Right lobe of liver (tissue), 6 donors: ENCODE data around the gene OBSL1. TPM values are rescaled to one million over a fixed set of nuclear protein-coding genes. Genes with fewer than 3 reads are reported as not detected.

ENCODE experiments used
- ATAC-seq, 4 donors: fragments of 200-7000 bp; cut with Tn5 transposase; one replicate each; pipeline ENCODE4 v1.9.1; 2020; ENCODE audit warnings: mild to moderate bottlenecking in 4 of 4, moderate library complexity in 4 of 4
- DNase-seq, 3 donors: peaks; one replicate each; pipeline ENCODE4 v3.0.0-alpha.2; 2020
- H3K27ac ChIP-seq, 3 donors: fragments of 200-600 bp; one replicate each; pipeline ENCODE4 v1.8.0; 2022
- H3K27me3 ChIP-seq, 2 donors: fragments of 200-600 bp; one replicate each; pipeline ENCODE4 v1.8.0; 2022
- H3K36me3 ChIP-seq, 4 donors: fragments of 200-600 bp; sonication (generic) in 1 of 4; one replicate each; pipeline versions ENCODE4 v1.5.1 to v1.8.0; 2017 to 2022; ENCODE audit warnings: control low read depth in 1 of 4
- H3K4me1 ChIP-seq, 4 donors: fragments of 200-600 bp; sonication (generic) in 1 of 4; one replicate each; pipeline versions ENCODE4 v1.5.1 to v1.8.0; 2017 to 2022; ENCODE audit warnings: control low read depth in 1 of 4
- H3K4me3 ChIP-seq, 3 donors: fragments of 200-600 bp; one replicate each; pipeline ENCODE4 v1.8.0; 2022
- H3K9me3 ChIP-seq, 4 donors: fragments of 200-600 bp; sonication (generic) in 1 of 4; one replicate each; pipeline versions ENCODE4 v1.5.1 to v1.8.0; 2017 to 2022; ENCODE audit warnings: control low read depth in 1 of 4
- CTCF ChIP-seq, 4 donors: fragments of 200-600 bp in 3 of 4; fragments of 450-650 bp in 1 of 4; IDR thresholded peaks; one replicate each; pipeline versions ENCODE4 v1.5.1 to v1.8.0; 2016 to 2022; ENCODE audit warnings: antibody characterized with exemption in 4 of 4, mild to moderate bottlenecking in 2 of 4
- POLR2A ChIP-seq: fragments of 450-650 bp; IDR thresholded peaks from one replicate; pipeline ENCODE4 v1.6.1; 2017; ENCODE audit warnings: antibody characterized with exemption, mild to moderate bottlenecking
- WGBS: methylation state at CpG from one replicate; pipeline ENCODE4 v1.1.6; 2018; ENCODE audit warnings: low coverage, low lambda C conversion rate; ENCODE audit not compliant: insufficient coverage; ENCODE audit errors: missing lambda C conversion rate; 5-methylcytosine and 5-hydroxymethylcytosine counted together
- intact Hi-C, 2 donors: fragments of 100-400 bp; cut with DNase I; formaldehyde crosslinking; loops; one replicate each; pipeline versions ENCODE4 v1.11.2 to v1.14.1; 2022
- total RNA-seq, 6 experiments: library from RNA; depleted of rRNA in 2 of 6; stranded (reverse); fragments of >200 nt in 2 of 6; fragmentation: NEBNext Ultra II Directional in 3 of 6; extraction: Animal tissue kit (Norgen Biotek cat#: 25700) in 3 of 6; gene quantifications; one replicate each; pipeline versions ENCODE4 v1.1.0 to v1.2.4, GENCODE V29; 2016 to 2023
- donor health status: DM: no; HTN: yes; CAD: no.
- donor health status: DM: no; HTN: no; CAD: no.
- donor health status: DM: no; HTN: no; CAD: no.
- donor health status: DM: no; HTN: yes; CAD: no.
- donor health status: DM: no; HTN: yes; CAD: no.

Gene OBSL1
- total RNA-seq, 6 experiments from 2014 or later: 27.0 to 42.5 (median 39.4) TPM

DNA sequence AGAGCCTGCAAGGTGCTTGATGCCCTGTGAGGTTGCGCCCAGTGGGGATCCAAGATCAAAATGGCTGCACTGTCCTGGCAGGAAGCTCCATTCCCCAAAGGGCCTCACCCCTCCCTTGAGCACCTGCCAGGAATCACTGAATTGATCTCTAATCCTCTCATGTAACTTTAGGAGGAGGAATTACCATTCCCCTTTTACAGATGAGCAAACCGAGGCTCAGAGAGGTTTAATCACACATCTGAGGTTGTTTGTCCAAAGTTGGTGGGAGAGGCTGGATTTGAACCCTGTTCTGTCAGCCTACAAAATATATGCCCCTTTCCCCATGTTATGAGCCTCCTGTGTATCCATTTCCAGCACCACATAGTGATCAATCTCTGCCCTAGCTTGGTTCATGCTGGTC is 46.5 kb downstream of the OBSL1 start:
- no peaks in the 10 kb centered on the region for H3K4me1 ChIP-seq
- H3K27ac ChIP-seq: no peak overlapping the region
- H3K9me3 ChIP-seq: no peaks in the 10 kb centered on the region
- no peak overlapping the region for H3K4me3 ChIP-seq
- intact Hi-C loops: loop anchor here in 1 of 2 donors (10.0 kb wide), 1 partner anchor 120 kb away; no protein-coding TSS in a partner anchor
- no peak for TF ChIP-seq POLR2A
- TF ChIP-seq CTCF (IDR thresholded peaks at IDR 0.05): no peak
- no peaks in the 10 kb centered on the region for H3K36me3 ChIP-seq
- peaks cover 0 to 23% of the 10 kb centered on the region in 2 donors for H3K27me3 ChIP-seq
- no peak for DNase-seq
- ATAC-seq: no peak
- no CpG with 5 or more reads among the region's 2 CpGs for WGBS

DNA sequence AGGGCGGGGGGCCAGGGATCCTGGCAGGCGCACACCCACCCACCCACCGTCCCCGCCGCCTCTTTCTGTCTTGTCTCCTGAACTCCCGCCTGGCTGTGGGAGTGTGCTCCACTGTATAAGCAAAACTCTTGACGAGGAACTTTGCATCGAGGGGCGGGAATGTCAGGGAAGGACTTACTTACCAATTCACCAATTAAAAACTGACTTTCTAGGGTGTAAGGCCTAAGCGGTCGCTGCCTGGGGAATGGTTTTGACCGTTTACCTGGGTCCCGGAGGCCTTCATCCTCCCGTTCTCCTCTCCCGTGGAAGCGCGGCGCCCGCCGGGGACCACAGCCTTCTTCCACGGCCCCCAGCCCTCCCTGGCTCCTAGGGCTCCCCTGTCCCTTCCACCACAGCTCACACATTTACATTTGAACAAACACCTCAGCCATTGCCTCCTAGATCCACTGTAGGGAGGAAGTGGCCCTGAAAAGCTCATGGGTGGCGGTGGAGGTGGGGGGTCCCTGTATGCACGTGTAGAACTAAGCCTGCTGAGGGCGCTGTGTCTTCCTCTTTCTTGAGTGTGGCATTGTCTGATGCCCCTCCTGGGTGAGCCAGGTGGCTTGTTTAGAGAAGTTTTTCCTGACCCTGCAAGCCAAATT is 48.2 kb downstream of the OBSL1 start:
- intact Hi-C loops: loop anchor here in 1 of 2 donors (10.0 kb wide), 1 partner anchor 118 kb away; no protein-coding TSS in a partner anchor
- WGBS: 15% methylated on average over 17 of the region's 24 CpGs
- Histone ChIP-seq H3K27me3 (peaks cover 0 to 23% of the 10 kb centered on the region in 2 donors), H3K36me3 (no peaks in the 10 kb centered on the region), H3K4me3 (no peak overlapping the region), H3K27ac (no peak overlapping the region), H3K9me3 (no peaks in the 10 kb centered on the region), H3K4me1 (no peaks in the 10 kb centered on the region)
- no peak for TF ChIP-seq CTCF (IDR thresholded peaks at IDR 0.05)
- DNase-seq: no peak
- no peak for ATAC-seq

- Histone ChIP-seq H3K4me1 (no peaks in the 10 kb centered on the region), H3K4me3 (no peak overlapping the region), H3K9me3 (no peaks in the 10 kb centered on the region), H3K27ac (no peak overlapping the region), H3K27me3 (peaks cover 0 to 23% of the 10 kb centered on the region in 2 donors), H3K36me3 (no peaks in the 10 kb centered on the region)
- peak in 1 of 4 donors; percentile 43 for ATAC-seq
- no peak for DNase-seq
- WGBS: under 1% methylated on average over 21 of the region's 70 CpGs
- intact Hi-C loops: loop anchor here in 1 of 2 donors (10.0 kb wide), 1 partner anchor 118 kb away; no protein-coding TSS in a partner anchor
- TF ChIP-seq CTCF (IDR thresholded peaks at IDR 0.05) (no peak), POLR2A (no peak)
These were observed 49.0 kb downstream of the OBSL1 start for GRCh38 chr2:219522111-219523030.

- intact Hi-C loops: loop anchor here in 1 of 2 donors (10.0 kb wide), 1 partner anchor 116 kb away; no protein-coding TSS in a partner anchor
- peaks cover 0 to 23% of the 10 kb centered on the region in 2 donors for H3K27me3 ChIP-seq
- H3K4me3 ChIP-seq: no peak overlapping the region
- H3K9me3 ChIP-seq: no peaks in the 10 kb centered on the region
- WGBS: 6% methylated on average over 10 of the region's 14 CpGs
- H3K27ac ChIP-seq: no peak overlapping the region
- DNase-seq (no peak), ATAC-seq (peak; percentile 6 to 55 (median 40))
- peak in 3 of 4 donors; percentile 17 to 35 (median 26) for TF ChIP-seq CTCF (IDR thresholded peaks at IDR 0.05)
- no peak for TF ChIP-seq POLR2A
- no peaks in the 10 kb centered on the region for H3K36me3 ChIP-seq
- no peaks in the 10 kb centered on the region for H3K4me1 ChIP-seq
These were observed 50.1 kb downstream of the OBSL1 start for GRCh38 chr2:219521066-219521880.
